ENCODE results near the gene LPP. TPM values are rescaled to one million over a fixed set of nuclear protein-coding genes. Genes with fewer than 3 reads are reported as not detected.

The LPP gene
- total RNA-seq, 2 experiments from 2014 or later: 13.4 to 16.5 TPM

DNA sequence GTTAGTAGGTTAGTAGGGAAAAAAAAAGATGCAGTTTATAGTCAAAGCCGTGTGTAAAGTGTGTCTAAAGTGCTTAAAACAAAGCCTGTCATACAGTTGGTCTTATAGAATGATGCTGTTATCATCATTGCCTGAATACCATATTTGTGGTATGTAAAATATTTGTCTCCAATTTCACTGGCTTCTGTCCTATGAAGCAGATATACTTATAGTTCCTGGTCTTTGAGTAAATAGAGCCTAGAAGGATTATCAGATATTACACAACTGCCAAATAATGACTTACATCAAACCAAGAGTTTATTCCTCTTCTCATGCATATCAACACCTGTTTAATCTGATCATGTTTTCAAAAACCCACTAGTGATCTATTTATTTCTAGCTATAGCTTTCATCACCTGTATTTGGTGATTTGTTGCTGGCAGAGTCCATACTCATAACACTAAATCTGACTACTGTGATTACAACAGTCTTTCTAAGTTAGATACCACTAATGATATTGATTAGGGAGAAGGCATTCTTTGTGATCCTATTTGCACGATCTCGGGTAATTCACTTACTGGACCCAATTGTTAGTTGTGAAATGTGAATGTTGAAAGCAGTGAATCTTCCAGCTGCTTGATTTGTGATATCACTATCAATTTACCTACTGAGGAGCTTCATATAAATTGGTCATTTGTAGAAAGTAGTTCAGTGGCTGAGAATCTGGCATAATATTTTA, 413.7 kb downstream of the LPP start:
- POLR2A ChIA-PET: no interaction called here
- CTCF ChIA-PET: interaction anchor here (1.0 kb wide), 1 partner anchor 14 kb away, joined by 3 read pairs; no protein-coding TSS in a partner anchor

DNA sequence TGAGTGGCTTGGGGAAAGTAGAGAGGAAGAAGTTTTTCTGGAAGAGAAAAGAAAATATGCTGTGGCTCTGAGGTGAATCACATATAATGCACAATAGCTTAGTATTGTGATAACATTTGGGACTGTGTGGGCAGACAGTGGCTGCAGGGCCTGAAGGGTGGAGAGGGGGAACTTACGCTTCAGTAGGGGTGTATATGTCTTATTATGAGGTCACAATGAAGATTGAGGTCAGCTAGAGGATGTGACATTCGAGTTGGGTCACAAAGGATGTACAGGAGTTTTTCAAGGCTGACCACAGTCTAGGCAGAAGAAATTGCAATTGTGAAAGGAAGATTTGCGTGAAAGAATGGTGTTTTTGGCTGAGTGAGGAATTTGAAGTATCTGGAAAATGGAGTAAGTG, 414.8 kb downstream of the LPP start:
- ChIA-PET POLR2A (no interaction called here), CTCF (interaction anchor here (1.0 kb wide), 1 partner anchor 15 kb away, joined by 3 read pairs; no protein-coding TSS in a partner anchor)

DNA sequence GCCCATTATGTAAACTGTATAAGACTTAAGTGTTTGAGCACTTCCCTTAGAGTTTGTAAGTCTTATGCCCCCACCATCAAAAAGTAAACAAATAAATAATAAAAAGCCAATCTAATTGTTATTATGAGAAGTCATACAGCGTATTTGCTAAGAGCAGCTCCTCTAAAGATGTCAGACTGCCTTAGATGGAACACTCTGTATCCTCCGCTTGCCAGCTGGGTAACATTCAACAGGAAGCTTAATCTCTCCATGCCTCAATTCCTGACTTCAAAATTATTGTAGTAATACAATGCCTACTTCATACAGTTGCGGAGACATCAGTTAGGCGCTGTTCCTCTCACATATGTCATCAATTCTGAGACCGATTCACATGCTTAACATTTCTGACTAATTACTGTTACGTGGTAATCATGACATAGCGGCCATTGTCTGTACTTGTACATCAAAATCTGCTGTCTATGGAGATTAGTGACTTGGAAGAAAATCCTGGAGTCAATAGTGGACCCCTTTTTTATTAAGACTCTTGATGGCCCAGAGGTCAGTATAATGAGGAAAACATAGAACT, 417.7 kb downstream of the LPP start:
- CTCF ChIA-PET: no interaction called here
- POLR2A ChIA-PET: no interaction called here

DNA sequence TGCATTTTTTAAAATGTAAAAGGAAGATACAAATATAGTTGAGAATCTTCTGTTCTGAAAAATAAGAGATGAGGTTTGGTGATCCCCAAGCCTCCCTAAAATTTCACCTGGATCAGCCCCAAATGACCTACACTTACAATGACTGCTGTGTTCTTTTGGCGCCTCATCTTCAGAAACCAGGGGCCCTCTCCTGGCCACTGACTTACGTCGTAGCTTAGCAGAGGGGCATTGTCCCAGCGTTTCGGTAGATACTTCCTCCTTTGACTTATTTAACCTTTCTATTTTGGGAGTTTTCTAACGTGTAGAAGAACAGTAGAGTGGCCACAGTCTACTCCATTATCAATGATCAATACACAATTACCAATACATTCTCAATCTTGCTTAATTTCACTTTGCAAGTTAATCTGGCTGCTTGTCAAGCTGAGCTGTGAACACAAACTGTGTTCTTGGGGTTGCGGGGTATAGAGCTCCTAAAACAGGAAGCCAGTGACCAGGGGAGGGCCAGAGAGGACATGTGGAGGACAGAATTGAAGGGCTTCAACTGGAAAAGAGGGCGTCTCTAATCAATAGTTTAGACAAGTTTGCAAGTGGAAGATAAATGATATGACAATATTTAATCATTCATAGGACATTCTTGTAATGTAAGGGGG, 419.5 kb downstream of the LPP start:
- POLR2A ChIA-PET: no interaction called here
- CTCF ChIA-PET: no interaction called here

DNA sequence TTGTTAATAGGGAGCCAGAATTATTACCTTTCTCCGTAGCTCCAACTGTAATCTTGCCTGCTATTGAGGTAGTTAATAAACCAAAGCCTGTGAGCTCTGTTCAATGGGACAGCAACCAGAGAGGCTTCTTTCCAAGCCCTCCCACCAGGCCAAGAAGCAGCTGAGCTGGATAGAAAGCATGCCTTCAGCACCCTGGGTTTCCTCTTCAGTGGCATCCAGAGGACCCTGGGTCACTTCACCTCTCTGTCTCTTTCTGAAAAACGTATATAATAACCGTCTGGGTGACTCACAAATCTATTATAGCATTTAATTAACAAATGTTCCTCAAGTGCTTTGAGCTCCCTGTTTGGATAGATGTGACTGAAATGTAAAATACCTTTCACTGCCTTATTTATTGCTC, 420.0 kb downstream of the LPP start:
- ChIA-PET CTCF (no interaction called here), POLR2A (no interaction called here)

DNA sequence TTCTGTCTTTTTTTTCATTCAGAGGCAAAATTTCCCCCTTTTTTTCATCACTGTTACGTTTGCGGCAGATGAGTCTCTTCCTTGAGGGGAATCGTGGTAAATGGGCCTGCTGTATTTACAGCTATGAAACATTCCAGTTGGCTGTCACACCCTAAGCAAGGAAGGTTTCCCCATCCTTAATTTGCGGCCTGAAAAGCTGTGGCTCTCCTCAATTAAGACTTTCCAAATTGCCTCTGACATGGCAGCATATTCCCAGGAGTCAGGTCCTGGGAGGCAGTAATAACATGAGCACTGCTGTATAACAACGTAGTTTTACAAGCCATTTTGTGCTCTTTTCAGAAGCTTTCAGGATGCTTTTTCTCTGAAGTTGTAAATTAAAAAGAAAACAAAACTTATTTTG, 420.9 kb downstream of the LPP start:
- ChIA-PET POLR2A (no interaction called here), CTCF (interaction anchor here (0.7 kb wide), 1 partner anchor 33 kb away, joined by 3 read pairs; no protein-coding TSS in a partner anchor)

DNA sequence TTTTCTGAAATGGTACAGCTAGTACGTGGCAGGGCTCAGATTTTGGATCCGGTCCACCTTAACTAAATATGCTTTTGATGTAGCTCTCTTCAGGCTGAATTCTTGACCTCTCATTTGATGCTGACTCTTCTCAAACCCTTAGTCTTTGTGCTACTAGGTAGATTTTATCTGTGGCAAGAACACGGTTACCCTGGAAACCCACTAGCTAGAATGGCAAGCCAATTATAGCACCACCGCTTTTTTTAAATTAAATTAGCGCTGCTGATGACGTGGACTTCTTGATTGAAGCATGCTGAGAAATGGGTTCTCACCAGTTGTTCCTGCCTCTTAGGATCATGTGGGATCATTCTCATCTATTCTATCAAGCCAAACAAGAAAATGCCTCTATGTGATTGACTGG, 421.5 kb downstream of the LPP start:
- ChIA-PET CTCF (no interaction called here), POLR2A (no interaction called here)

DNA sequence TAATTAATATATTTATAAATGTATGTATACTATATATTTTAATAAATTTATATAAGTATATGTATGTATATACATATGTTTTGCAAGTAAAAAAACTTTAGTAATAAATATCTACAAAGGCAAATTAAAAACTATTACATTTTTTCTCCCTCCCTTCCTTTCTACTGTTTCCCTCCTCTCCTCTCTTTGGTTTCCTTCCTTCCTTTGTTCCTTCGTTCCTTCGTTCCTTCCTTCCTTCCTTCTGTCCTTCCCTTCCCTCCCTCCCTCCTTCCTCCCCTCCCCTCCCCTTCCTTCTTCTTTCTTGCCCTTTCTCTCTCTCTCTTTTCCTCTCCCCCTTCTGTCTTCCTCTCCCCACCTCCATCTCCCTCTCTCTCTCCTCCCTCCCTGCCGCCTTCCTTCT, 423.6 kb downstream of the LPP start:
- POLR2A ChIA-PET: no interaction called here
- CTCF ChIA-PET: no interaction called here

DNA sequence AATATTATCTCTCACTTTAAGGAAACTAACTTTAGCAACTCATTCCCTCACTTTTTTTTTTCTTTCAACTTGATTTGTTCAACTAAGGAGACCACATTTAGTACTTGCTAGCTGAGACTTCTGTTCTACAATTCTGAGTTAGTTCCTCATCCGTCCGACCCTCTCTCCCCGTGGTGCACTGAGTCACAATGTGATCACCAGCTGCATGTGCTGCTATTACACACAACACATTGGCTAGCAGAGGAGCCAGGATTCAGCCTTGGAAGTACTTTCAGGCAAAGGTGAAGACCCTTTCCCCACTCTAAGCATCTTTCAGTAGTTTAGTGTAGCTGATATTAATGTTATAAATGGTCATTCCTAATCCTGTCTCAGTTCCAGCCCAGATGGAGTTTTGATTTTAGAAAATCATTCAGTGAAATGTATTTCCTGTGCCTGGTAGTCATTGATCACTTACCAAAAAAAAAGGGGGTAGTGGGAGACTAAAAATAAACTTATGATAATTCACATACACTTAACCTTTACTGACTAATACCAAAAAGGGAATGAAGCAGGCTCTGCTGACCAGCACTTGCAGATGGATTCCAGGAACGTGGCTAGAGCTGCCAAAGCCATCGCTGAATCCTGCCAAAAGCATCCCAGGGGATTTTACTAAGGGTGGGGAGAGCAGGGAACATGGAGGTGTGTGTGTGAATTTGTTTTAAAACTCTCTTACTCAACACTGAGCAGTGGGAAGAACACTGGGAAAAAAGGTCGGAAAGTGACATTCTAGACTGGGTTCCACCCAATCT, 424.8 kb downstream of the LPP start:
- CTCF ChIA-PET: no interaction called here
- POLR2A ChIA-PET: no interaction called here

DNA sequence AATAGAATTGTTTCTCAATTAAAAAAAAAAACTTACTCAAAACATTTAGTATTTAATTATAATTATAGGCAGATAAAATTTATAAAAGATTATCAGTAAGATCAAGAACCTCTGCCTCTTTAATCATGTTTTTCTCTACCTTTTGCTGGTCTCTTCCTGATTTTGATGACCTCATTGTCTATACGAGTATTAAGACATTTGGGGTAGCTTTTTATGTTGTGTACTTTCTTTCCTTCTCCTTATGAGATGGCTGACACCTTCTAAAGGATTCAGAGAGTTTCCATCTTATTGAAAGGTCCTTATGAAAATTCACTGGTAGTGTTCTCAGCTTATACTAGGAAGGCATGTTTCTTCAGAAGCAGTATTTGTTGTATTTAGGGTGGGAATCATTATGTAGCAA, 426.3 kb downstream of the LPP start:
- POLR2A ChIA-PET: no interaction called here

DNA sequence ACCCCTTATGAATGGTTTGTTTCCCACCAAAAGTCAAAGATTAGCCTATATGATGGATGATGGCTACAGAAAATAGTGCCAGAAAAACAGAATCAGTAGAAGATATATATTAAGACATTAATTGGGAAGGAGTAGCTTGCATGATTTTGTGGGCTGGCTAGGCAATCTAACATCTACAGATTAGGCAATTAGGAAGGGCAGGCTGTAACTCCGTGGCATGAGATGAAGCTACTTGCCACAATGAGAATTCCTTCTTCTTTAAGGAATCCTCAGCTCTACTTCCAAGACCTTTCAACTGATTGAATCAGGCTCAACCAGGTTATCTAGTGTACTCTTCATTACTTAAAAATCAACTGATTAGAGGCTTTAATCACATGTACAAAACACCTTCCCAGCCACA, 426.7 kb downstream of the LPP start:
- ChIA-PET CTCF (no interaction called here), POLR2A (no interaction called here)

More for the DNA sequence above, 426.3 kb downstream of the LPP start:
- CTCF ChIA-PET: no interaction called here

DNA sequence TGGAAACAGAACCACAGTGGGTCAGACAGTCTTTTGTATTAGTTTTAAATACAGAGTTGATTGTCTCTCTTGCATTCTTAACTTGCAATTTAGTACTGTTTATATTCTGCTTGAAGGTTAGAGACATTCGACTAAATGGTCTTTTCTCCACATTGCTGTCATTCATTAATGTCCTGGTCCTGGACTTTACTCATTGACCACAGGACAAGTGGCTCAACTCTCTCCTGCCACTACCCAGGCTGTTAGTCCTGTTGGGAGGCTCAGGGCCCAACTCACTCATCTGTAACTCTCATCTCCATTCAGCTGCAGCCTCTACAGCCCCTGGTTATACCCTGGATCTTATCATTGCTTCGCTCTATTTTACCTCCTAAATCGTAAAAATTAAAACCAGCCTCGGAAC, 427.4 kb downstream of the LPP start:
- ChIA-PET POLR2A (no interaction called here), CTCF (no interaction called here)

DNA sequence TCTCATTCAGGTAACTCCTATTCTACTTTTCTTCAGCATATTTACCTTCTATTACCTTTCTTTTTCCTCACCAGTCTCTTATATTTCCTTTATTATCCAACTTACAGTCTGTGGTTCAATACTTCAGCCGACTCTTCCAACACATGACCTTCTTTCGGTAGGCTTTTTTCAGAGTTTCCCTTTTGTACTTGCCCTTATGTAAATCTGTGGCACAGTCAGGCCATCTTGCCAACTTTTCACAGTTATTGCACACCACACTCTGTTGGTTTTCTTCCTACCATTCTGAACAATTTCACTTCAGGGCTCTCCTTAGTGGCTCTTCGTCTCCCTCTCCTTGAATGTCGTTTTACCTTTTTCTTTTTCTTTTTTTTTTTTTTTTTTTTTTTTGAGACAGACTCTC, 427.8 kb downstream of the LPP start:
- CTCF ChIA-PET: interaction anchor here (0.7 kb wide), 1 partner anchor 140 kb away, joined by 5 read pairs; no protein-coding TSS in a partner anchor
- POLR2A ChIA-PET: no interaction called here

DNA sequence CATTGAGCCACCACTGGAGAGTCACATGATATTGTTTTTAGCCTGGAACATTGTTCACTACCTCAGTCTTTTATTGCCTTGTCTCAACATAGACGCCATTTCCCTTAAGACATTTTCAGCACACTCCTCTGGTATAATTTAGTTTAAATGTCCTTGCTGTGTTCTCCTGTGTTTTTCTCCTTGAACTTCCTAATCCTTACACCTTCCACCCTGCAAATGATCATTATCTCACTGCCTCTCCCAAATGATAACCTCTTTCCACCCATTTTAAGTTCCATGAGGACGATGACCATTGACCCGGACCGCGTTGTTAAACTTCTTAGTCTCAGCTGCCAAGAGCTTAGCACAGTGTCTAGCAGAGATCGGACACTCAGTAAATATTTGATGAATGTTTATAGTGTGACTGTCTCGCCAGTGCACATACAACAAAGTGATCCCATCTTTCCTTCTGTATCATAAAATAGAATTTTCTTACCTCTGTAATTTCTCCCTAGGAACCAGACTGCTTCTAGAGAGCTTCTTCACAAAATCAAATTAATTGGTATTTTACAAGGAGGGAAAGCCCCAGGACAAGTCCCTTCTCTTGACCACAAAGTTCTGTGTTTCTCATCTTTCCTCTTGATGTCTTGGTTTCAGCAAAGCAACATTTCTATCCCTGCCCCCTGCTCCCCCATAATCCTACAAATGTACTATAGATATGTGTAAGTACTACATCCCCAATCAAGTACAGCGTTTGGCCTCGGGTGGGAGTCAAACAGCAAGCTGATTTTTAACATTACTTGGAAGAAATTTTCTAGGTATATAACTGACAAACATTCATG, 429.6 kb downstream of the LPP start:
- ChIA-PET POLR2A (interaction anchor here (0.9 kb wide), 1 partner anchor 118 kb away, joined by 4 read pairs; no protein-coding TSS in a partner anchor), CTCF (interaction anchor here (0.9 kb wide), 1 partner anchor 842 kb away, joined by 3 read pairs; no protein-coding TSS in a partner anchor)

DNA sequence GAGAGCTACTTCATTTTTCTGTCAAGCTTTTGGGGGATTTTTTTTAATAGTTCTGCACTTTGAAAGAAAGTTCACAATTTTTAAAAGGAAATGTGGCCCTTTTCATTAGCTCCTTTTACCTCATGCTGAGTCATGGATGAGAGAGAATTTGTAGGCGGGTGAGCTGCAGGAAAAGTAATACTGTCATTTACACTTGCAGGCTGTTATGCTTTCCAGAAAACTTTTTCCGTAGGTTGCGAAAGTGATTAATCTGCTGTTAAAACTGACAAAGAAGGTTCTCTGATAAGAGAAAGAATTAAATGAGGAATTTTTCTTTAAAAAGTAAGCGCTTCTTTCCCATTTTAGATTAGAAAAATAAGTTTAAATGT, 430.2 kb downstream of the LPP start:
- POLR2A ChIA-PET: interaction anchor here (0.9 kb wide), 1 partner anchor 117 kb away, joined by 4 read pairs; no protein-coding TSS in a partner anchor
- CTCF ChIA-PET: interaction anchor here (0.9 kb wide), 1 partner anchor 843 kb away, joined by 3 read pairs; no protein-coding TSS in a partner anchor

DNA sequence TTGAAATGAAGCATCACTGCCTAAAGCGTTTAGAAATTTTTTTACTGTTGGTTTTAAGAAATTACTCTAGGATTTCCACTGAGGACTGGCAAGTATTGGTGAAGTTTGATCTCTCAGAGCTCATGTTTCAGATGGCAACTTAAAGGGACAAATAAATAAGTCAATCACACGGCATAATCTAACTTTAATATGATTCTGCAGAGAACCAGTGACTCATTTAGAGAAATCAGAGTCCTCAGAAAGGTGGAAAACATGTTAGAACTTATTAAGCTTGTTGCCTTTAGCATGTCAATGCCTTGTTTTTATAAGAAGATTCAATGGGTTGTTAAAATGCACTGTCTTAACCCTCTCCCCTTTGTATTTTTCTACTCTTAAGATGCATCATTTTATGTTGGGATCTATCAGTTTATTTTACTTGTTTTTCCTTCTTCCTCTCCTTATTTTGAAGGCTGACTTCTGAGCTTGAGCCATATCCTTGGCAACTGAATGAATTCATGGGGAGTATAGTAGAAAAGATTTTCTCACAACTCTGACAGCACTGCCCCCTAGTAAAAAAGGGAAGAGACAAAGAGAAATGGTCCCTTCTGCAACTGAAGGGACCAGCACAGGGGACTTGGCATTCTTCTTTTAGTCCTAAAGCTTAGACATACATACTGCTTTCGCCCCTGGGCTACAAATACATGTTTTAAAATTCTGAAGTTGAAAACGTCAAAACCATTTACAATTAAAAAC, 431.2 kb downstream of the LPP start:
- ChIA-PET CTCF (interaction anchor here (0.6 to 1.0 kb wide), 2 partner anchors 116 to 846 kb away, joined by 3 to 4 read pairs; no protein-coding TSS in a partner anchor), POLR2A (no interaction called here)

DNA sequence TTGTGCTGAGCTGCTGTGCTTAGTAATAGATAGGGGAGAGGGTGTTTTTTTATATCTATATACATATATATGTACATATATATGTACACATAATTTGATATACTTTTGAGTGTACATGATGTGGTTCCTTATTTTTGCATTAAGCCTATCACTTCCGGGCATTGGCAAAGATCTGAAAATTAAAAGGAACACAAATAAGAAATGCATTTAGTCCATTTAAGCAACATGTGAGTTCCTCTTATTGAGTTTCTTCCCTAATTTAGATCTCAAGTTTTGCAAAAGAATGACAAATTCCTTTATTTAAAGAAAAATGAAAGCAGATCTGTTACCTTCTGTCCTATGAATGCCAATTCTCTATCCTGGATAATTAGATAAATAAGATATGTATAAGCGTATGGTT, 435.1 kb downstream of the LPP start:
- ChIA-PET CTCF (no interaction called here), POLR2A (no interaction called here)

DNA sequence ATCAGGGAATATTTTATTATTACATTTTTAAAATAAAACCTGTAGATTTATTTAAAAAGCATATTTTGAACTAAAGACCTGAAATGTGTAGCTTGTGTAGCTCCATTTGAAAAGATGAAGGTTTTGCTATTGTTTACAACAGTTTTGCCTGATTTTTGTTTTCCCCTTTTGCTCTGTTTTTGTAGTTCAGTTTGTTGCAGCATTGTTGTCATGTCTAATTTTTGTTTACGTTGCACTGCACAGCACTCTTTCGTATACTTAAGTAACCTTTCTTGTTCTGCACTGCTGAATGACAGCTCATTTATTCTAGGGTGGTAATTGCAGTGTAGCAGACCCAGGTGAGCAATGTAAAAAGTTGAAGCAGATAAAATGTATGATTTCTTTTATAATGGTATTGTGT, 435.8 kb downstream of the LPP start:
- ChIA-PET POLR2A (no interaction called here), CTCF (no interaction called here)

DNA sequence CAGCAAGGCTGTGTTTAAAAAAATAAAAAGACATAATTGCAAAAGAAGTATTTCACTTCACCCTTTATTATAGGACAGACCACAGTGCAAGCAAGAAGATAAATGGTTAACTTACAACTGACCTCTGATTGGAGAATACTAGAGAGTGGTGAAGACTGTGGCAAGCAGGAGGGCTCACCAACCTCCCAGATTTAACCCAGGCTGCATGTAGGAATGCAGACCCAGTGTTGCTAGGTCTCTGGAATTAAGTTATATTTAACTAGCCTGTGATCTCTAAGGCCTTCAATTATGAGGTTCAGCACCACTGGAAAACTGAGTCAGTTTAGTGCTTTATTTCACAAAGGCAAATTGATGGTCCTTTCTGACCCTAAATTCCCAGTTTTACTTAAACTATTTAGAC, 436.6 kb downstream of the LPP start:
- ChIA-PET POLR2A (no interaction called here), CTCF (no interaction called here)
